ENCODE measurements around the gene GPR155. TPM values are rescaled to one million over a fixed set of nuclear protein-coding genes. Genes with fewer than 3 reads are reported as not detected.
A peak's percentile ranks its signal among the peaks of the same experiment; 100 is the strongest.
"Not testable (repeated sequence)": the region's sequence is repeated elsewhere in the genome, so short reads cannot be mapped to it uniquely, and the experiment has no call there.

Gene GPR155
- total RNA-seq, 4 donors from 2014 or later, result 1.2 to 7.3 (median 3.5) TPM

DNA sequence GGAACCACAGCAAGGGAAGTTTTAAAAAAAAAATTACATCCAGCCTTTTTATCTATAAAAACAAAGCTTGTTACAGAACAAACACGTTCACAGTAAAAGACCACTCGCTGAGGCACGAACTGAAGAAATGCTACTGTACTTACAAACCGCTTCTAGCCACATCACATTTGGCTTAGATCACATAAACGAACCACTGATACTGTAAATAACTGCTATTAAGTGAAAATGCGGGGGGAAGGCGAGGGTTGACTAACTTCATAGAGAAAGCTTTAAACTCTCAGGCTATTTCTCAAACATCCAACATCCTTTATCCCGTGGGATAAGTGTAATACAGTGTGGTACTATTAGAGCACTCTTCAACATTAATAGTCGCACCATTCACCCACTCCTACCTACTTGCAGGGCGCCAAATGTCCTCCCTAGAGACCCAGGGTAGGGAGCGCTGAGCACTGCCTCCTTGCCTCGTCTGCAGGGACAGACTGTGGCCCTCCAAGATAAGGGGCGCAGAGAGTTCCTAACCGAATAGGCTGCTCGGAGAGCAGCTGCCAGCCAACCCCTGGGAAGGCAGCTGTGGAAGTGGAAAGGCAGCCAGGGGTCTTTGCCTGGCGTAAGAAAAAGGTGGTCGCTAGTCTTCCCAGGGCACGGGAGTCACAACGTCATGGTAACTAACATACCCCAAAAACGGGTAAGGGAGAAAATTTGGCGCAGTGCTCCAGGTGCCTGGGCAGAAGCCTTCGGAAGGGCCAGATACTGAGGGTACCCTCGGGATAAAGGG, 854 bp downstream of the GPR155 start:
- TF ChIP-seq, protein P1, sequence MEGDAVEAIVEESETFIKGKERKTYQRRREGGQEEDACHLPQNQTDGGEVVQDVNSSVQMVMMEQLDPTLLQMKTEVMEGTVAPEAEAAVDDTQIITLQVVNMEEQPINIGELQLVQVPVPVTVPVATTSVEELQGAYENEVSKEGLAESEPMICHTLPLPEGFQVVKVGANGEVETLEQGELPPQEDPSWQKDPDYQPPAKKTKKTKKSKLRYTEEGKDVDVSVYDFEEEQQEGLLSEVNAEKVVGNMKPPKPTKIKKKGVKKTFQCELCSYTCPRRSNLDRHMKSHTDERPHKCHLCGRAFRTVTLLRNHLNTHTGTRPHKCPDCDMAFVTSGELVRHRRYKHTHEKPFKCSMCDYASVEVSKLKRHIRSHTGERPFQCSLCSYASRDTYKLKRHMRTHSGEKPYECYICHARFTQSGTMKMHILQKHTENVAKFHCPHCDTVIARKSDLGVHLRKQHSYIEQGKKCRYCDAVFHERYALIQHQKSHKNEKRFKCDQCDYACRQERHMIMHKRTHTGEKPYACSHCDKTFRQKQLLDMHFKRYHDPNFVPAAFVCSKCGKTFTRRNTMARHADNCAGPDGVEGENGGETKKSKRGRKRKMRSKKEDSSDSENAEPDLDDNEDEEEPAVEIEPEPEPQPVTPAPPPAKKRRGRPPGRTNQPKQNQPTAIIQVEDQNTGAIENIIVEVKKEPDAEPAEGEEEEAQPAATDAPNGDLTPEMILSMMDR (IDR thresholded peaks at IDR 0.05), result no peak
- TF ChIP-seq POLR2AphosphoS5 (IDR thresholded peaks at IDR 0.05) (no peak), POLR2A (IDR thresholded peaks at IDR 0.05) (no peak), EP300 (IDR thresholded peaks at IDR 0.05; ENCODE audit: low read depth) (no peak)
- H3K9me3 ChIP-seq, result no peaks in the 10 kb centered on the region
- peak; percentile 27 for DNase-seq
- H3K27ac ChIP-seq, result peak overlapping the region; percentile 80 to 89 (median 89)
- H3K27me3 ChIP-seq, result peaks cover 3% of the 10 kb centered on the region
- peaks cover 0 to 18% (median 0%) of the 10 kb centered on the region in 4 donors for H3K4me1 ChIP-seq
- WGBS, 2 donors (ENCODE audit: low coverage in 1 of 2), result 9 to 13% methylated on average over 14 to 23 of the region's 23 CpGs
- H3K4me3 ChIP-seq, result peak overlapping the region; percentile 64 to 86 (median 72)
- intact Hi-C loops (cut with DNase I; ENCODE audit: low total_unique reads) (no loop called here), in situ Hi-C loops (cut with MboI; ENCODE audit: low pct_ligation_motif_present in 1 of 4, low pct_unique_long_range_greater_than_20kb in 1 of 4, low sequenced_read_pairs in 3 of 4) (no loop called here)
- H3K36me3 ChIP-seq, result no peaks in the 10 kb centered on the region

DNA sequence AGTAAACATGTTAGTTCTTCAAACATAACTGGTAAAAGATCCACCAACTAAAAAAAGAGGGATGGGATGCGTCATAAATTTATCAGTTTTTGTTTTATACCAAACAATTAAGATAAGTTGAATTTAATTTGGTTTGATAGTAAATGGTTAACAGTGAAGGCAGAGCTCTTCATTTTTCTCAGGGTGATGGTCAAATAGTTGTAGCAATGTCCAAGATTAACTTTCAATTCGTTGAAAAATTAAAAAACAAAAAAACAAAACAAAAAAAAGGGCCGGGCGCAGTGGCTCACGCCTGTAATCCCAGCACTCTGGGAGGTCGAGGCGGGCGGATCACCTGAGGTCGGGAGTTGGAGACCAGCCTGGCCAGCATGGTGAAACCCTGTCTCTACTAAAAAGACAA, 1.8 kb downstream of the GPR155 start:
- Histone ChIP-seq H3K4me3 (peak overlapping the region in 1 of 4 donors; percentile 64), H3K4me1 (peaks cover 0 to 18% (median 0%) of the 10 kb centered on the region in 4 donors), H3K27ac (peak overlapping the region in 3 of 4 donors; percentile 80 to 89 (median 89))
- in situ Hi-C loops (cut with MboI; ENCODE audit: low pct_ligation_motif_present in 1 of 4, low pct_unique_long_range_greater_than_20kb in 1 of 4, low sequenced_read_pairs in 3 of 4); H3K36me3 ChIP-seq; intact Hi-C loops (cut with DNase I; ENCODE audit: low total_unique reads); H3K27me3 ChIP-seq; DNase-seq; H3K9me3 ChIP-seq: not testable (repeated sequence)
- 81 to 84% methylated on average over 9 of the region's 9 CpGs for WGBS, 2 donors (ENCODE audit: low coverage in 1 of 2)

DNA sequence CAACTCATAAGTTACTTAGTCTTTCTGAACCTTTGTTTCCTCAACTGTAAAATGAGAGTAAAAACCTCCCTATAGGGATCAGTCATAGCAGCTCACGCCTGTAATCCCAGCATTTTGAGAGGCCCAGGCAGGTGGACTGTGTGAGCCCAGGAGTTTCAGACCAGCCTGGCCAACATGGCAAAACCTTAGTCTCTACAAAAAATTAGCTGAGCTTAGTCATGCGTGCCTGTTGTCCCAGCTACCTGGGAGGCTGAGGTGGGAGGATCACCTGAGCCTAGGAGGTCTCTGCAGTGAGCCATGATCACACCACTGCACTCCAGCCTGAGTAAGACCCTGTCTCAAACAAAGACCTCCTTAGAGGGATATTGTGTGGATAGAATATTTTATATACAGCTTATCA, 2.3 kb downstream of the GPR155 start:
- Histone ChIP-seq H3K4me1 (peaks cover 0 to 18% (median 0%) of the 10 kb centered on the region in 4 donors), H3K36me3 (no peaks in the 10 kb centered on the region), H3K27me3 (peaks cover 3% of the 10 kb centered on the region), H3K27ac (peak overlapping the region in 2 of 4 donors; percentile 6 to 80), H3K4me3 (peak overlapping the region in 1 of 4 donors; percentile 64), H3K9me3 (no peaks in the 10 kb centered on the region)
- 60 to 80% methylated on average over 1 to 2 of the region's 2 CpGs for WGBS, 2 donors (ENCODE audit: low coverage in 1 of 2)
- intact Hi-C loops (cut with DNase I; ENCODE audit: low total_unique reads), result no loop called here
- in situ Hi-C loops (cut with MboI; ENCODE audit: low pct_ligation_motif_present in 1 of 4, low pct_unique_long_range_greater_than_20kb in 1 of 4, low sequenced_read_pairs in 3 of 4), result no loop called here
- no peak for TF ChIP-seq POLR2AphosphoS5 (IDR thresholded peaks at IDR 0.05)
- TF ChIP-seq, protein P1 (IDR thresholded peaks at IDR 0.05), result no peak
- no peak for TF ChIP-seq EP300 (IDR thresholded peaks at IDR 0.05; ENCODE audit: low read depth)
- no peak for TF ChIP-seq POLR2A (IDR thresholded peaks at IDR 0.05)
- no peak for DNase-seq

DNA sequence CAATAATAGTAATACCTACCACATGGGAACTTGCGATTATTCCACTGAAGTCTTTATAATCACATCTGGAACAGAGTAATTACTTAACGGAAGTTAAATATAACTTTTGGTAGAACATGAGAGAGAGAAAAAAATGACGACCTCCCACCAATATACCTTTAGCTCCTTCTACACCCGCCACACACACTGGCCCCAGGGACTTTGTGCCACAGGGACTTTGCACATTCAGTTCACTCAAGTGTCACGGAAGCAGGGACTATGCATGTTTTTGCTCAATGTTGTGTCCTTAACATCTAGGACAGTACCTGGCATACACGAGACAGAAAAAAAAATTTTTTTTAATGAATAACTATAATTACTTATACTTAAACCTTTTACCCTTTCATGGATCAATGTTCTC, 4.0 kb downstream of the GPR155 start:
- intact Hi-C loops (cut with DNase I; ENCODE audit: low total_unique reads), result no loop called here
- Histone ChIP-seq H3K27ac (no peak overlapping the region), H3K4me3 (no peak overlapping the region), H3K9me3 (no peaks in the 10 kb centered on the region), H3K27me3 (peaks cover 3% of the 10 kb centered on the region), H3K36me3 (no peaks in the 10 kb centered on the region), H3K4me1 (peaks cover 0 to 17% (median 0%) of the 10 kb centered on the region in 4 donors)
- DNase-seq, result no peak
- in situ Hi-C loops (cut with MboI; ENCODE audit: low pct_ligation_motif_present in 1 of 4, low pct_unique_long_range_greater_than_20kb in 1 of 4, low sequenced_read_pairs in 3 of 4), result no loop called here
- no peak for TF ChIP-seq POLR2AphosphoS5 (IDR thresholded peaks at IDR 0.05)
- no peak for TF ChIP-seq POLR2A (IDR thresholded peaks at IDR 0.05)
- TF ChIP-seq EP300 (IDR thresholded peaks at IDR 0.05; ENCODE audit: low read depth), result no peak
- TF ChIP-seq, protein P1 (IDR thresholded peaks at IDR 0.05), result no peak
- 84 to 90% methylated on average over 5 to 6 of the region's 6 CpGs for WGBS, 2 donors (ENCODE audit: low coverage in 1 of 2)

Measured in transverse colon (tissue), 4 donors.